Neural progenitor cell (in vitro differentiated cells): ENCODE results near the gene OLFM4.

ENCODE experiments used
- EZH2 ChIP-seq: fragments of 200-600 bp; sonication (generic); IDR thresholded peaks from 2 replicates; pipeline ENCODE4 v1.6.1; 2017; ENCODE audit warnings: antibody characterized with exemption, mild to moderate bottlenecking, moderate library complexity
- TF ChIP-seq, protein P1 (sequence below): fragments of 200-600 bp; sonication (generic); IDR thresholded peaks from 2 replicates; pipeline ENCODE4 v1.5.1; 2017; ENCODE audit warnings: antibody characterized with exemption, mild to moderate bottlenecking

- no peak for TF ChIP-seq EZH2
- TF ChIP-seq, protein P1, sequence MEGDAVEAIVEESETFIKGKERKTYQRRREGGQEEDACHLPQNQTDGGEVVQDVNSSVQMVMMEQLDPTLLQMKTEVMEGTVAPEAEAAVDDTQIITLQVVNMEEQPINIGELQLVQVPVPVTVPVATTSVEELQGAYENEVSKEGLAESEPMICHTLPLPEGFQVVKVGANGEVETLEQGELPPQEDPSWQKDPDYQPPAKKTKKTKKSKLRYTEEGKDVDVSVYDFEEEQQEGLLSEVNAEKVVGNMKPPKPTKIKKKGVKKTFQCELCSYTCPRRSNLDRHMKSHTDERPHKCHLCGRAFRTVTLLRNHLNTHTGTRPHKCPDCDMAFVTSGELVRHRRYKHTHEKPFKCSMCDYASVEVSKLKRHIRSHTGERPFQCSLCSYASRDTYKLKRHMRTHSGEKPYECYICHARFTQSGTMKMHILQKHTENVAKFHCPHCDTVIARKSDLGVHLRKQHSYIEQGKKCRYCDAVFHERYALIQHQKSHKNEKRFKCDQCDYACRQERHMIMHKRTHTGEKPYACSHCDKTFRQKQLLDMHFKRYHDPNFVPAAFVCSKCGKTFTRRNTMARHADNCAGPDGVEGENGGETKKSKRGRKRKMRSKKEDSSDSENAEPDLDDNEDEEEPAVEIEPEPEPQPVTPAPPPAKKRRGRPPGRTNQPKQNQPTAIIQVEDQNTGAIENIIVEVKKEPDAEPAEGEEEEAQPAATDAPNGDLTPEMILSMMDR = no peak
Observed at GRCh38 chr13:53043398-53043797, 14.8 kb downstream of the OLFM4 start.
